HCT116 (cell line): Measurements from ENCODE around the gene RAB4B. TPM values are rescaled to one million over a fixed set of nuclear protein-coding genes. Genes with fewer than 3 reads are reported as not detected.
"Not testable (repeated sequence)": the region's sequence is repeated elsewhere in the genome, so short reads cannot be mapped to it uniquely, and the experiment has no call there.

ENCODE experiments used
- ATAC-seq: fragments of 200-7000 bp; cut with Tn5 transposase; 2 replicates; pipeline ENCODE4 v1.9.1; 2020; ENCODE audit warnings: mild to moderate bottlenecking, moderate library complexity
- BruUV-seq: library from RNA; stranded (reverse); fragments of 400-500 nt; replicated peaks from 2 replicates; lab custom pipeline; 2021; lab: Mats Ljungman, UMichigan
- CTCF ChIA-PET: fragments of 300-600 bp; sonication (Branson Sonifier 250); formaldehyde crosslinking; loops from one replicate; lab custom pipeline; 2021; ENCODE audit warnings: antibody characterized with exemption; lab: Charles Lee
- POLR2A ChIA-PET: fragments of 300-600, 350-600 bp; sonication (Branson Sonifier 250); formaldehyde crosslinking; loops from one replicate; lab custom pipeline; 2021; ENCODE audit warnings: antibody characterized with exemption; lab: Charles Lee
- RAD21 ChIA-PET, 2 experiments: fragments of 300-600 bp; sonication (Branson Sonifier 250); formaldehyde crosslinking; loops; one replicate each; lab custom pipeline; 2023; ENCODE audit warnings: low total read pairs in 2 of 2; ENCODE audit not compliant: uncharacterized antibody in 2 of 2, unreplicated experiment in 2 of 2, low non-redundant PET in 1 of 2; lab: Charles Lee
- DNase-seq: peaks from one replicate; pipeline ENCODE4 v3.0.0-alpha.2; 2010; ENCODE audit warnings: low read depth, low spot score
- H2AFZ ChIP-seq: fragments of 200-600 bp; shearing (Covaris generic), sonication (generic); 2 replicates; pipeline ENCODE4 v1.6.1; 2017; ENCODE audit warnings: low read depth, mixed run types, mixed read lengths, antibody characterized with exemption, low read length; ENCODE audit not compliant: poor library complexity, severe bottlenecking
- H3K27ac ChIP-seq: 2 replicates; pipeline ENCODE4 v1.5.1; 2012; ENCODE audit warnings: low read depth, low read length
- H3K27me3 ChIP-seq: fragments of 200-600 bp; sonication (generic); 2 replicates; pipeline ENCODE4 v1.6.1; 2016; ENCODE audit warnings: mixed run types, low read length, mixed read lengths; ENCODE audit not compliant: insufficient read depth
- H3K36me3 ChIP-seq, 2 experiments: fragments of 200-500 bp in 1 of 2; fragments of 200-600 bp in 1 of 2; sonication (Bioruptor generic) in 1 of 2; sonication (generic) in 1 of 2; 2 replicates each; pipeline versions ENCODE4 v1.5.1 to v1.6.1; 2014 to 2016; ENCODE audit warnings: low read length in 2 of 2, inconsistent platforms in 1 of 2, mixed read lengths in 1 of 2, mixed run types in 1 of 2; ENCODE audit not compliant: insufficient read depth in 2 of 2, control insufficient read depth in 1 of 2
- H3K4me1 ChIP-seq, 2 experiments: fragments of 200-600 bp in 1 of 2; sonication (generic) in 1 of 2; 2 replicates each; pipeline versions ENCODE4 v1.5.1 to v1.6.1; 2012 to 2017; ENCODE audit warnings: low read length in 2 of 2, inconsistent platforms in 1 of 2, mild to moderate bottlenecking in 1 of 2, mixed read lengths in 1 of 2, mixed run types in 1 of 2, moderate library complexity in 1 of 2; ENCODE audit not compliant: insufficient read depth in 2 of 2, control insufficient read depth in 1 of 2
- H3K4me2 ChIP-seq: fragments of 200-600 bp; sonication (generic); 2 replicates; pipeline ENCODE4 v1.6.1; 2017; ENCODE audit warnings: mixed run types, low read length, mixed read lengths
- H3K4me3 ChIP-seq, 2 experiments: fragments of 200-600 bp in 1 of 2; sonication (generic) in 1 of 2; replicated peaks in 1 of 2; 2 replicates each; pipeline ENCODE4 v1.5.1; 2011 to 2016; ENCODE audit warnings: low read length in 2 of 2, control low read depth in 1 of 2, low read depth in 1 of 2, mild to moderate bottlenecking in 1 of 2, mixed read lengths in 1 of 2, mixed run types in 1 of 2
- H3K79me2 ChIP-seq: fragments of 200-600 bp; sonication (generic); 2 replicates; pipeline ENCODE4 v1.6.1; 2017; ENCODE audit warnings: mild to moderate bottlenecking, mixed run types, low read length, moderate library complexity, mixed read lengths; ENCODE audit not compliant: insufficient read depth
- H3K9ac ChIP-seq: fragments of 200-600 bp; sonication (generic); 2 replicates; pipeline ENCODE4 v1.6.1; 2016; ENCODE audit warnings: low read length, mixed read lengths
- H3K9me2 ChIP-seq: fragments of 200-600 bp; sonication (generic), shearing (Covaris generic); 2 replicates; pipeline ENCODE4 v1.6.1; 2017; ENCODE audit warnings: mixed run types, mild to moderate bottlenecking, moderate library complexity; ENCODE audit not compliant: insufficient read depth
- H3K9me3 ChIP-seq, 2 experiments: fragments of 200-500 bp in 1 of 2; fragments of 200-600 bp in 1 of 2; sonication (Bioruptor generic) in 1 of 2; sonication (generic) in 1 of 2; 2 replicates each; pipeline ENCODE4 v1.6.1; 2014 to 2017; ENCODE audit warnings: low read length in 2 of 2, mixed read lengths in 2 of 2, inconsistent platforms in 1 of 2, low read depth in 1 of 2, mild to moderate bottlenecking in 1 of 2, mixed run types in 1 of 2, moderate library complexity in 1 of 2; ENCODE audit not compliant: control insufficient read depth in 1 of 2, insufficient read depth in 1 of 2
- H4K20me1 ChIP-seq: fragments of 200-600 bp; sonication (generic), shearing (Covaris generic); 2 replicates; pipeline ENCODE4 v1.6.1; 2017; ENCODE audit warnings: mixed run types, mild to moderate bottlenecking, moderate library complexity; ENCODE audit not compliant: insufficient read depth
- ELF1 ChIP-seq: IDR thresholded peaks from 2 replicates; pipeline ENCODE4 v1.6.1; 2012; ENCODE audit warnings: low read depth, borderline replicate concordance
- RAD21 ChIP-seq: IDR thresholded peaks from 2 replicates; pipeline ENCODE4 v1.6.1; 2012; ENCODE audit warnings: low read depth, mild to moderate bottlenecking
- YY1 ChIP-seq: IDR thresholded peaks from 2 replicates; pipeline ENCODE4 v1.6.1; 2011; ENCODE audit warnings: low read length, low read depth, moderate library complexity, mild to moderate bottlenecking; ENCODE audit not compliant: insufficient replicate concordance; ENCODE audit errors: extremely low read depth
- intact Hi-C: fragments of 100-400 bp; cut with micrococcal nuclease; formaldehyde crosslinking; loops from 2 replicates; pipeline ENCODE4 v1.10.0; 2022
- total RNA-seq: library from RNA; stranded (reverse); gene quantifications from one replicate; pipeline ENCODE4 v1.2.1, GENCODE V29; 2021; ENCODE audit not compliant: unreplicated experiment
- TF ChIP-seq, protein P1 (sequence below): IDR thresholded peaks from 2 replicates; pipeline ENCODE4 v1.6.1; 2012
- TF ChIP-seq, protein P2 (sequence below): IDR thresholded peaks from 2 replicates; pipeline ENCODE4 v1.6.1; 2012; ENCODE audit warnings: low read depth
- TF ChIP-seq, protein P3 (sequence below), 3 experiments: fragments of 200-600 bp in 1 of 3; sonication (generic) in 1 of 3; IDR thresholded peaks in 2 of 3; conservative IDR thresholded peaks in 1 of 3; 2 replicates each; pipeline ENCODE4 v1.5.1; 2012 to 2017; ENCODE audit warnings: low read depth in 2 of 3, low read length in 2 of 3, antibody characterized with exemption in 1 of 3, borderline replicate concordance in 1 of 3, control low read depth in 1 of 3, mild to moderate bottlenecking in 1 of 3, mixed read lengths in 1 of 3, mixed run types in 1 of 3, moderate library complexity in 1 of 3; ENCODE audit not compliant: insufficient read depth in 1 of 3

The RAB4B gene
- total RNA-seq, 1 experiment from 2014 or later, result 18.7 TPM

DNA sequence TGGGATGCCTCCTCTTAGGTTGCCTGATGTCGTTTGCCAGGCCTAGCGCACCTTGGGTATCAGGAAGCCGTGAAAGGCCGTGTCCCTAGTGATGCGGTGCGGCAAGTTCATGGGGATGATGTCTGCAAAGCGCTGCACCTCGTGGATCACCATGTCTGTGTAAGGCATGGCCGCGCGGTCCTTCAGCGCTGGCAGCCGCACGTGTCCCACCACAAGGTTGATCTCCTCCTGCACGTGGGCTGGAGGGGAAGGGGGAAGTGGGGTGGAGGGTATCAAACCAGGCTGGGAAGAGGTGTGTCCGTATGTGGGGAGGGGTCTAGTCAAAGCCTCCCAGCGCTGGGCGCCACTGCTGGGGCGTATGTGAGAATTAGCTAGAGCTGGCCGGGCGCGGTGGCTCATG, 44.1 kb downstream of the RAB4B start (continued):
- TF ChIP-seq, protein P1, sequence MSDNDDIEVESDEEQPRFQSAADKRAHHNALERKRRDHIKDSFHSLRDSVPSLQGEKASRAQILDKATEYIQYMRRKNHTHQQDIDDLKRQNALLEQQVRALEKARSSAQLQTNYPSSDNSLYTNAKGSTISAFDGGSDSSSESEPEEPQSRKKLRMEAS, result no peak
- TF ChIP-seq, protein P2, sequence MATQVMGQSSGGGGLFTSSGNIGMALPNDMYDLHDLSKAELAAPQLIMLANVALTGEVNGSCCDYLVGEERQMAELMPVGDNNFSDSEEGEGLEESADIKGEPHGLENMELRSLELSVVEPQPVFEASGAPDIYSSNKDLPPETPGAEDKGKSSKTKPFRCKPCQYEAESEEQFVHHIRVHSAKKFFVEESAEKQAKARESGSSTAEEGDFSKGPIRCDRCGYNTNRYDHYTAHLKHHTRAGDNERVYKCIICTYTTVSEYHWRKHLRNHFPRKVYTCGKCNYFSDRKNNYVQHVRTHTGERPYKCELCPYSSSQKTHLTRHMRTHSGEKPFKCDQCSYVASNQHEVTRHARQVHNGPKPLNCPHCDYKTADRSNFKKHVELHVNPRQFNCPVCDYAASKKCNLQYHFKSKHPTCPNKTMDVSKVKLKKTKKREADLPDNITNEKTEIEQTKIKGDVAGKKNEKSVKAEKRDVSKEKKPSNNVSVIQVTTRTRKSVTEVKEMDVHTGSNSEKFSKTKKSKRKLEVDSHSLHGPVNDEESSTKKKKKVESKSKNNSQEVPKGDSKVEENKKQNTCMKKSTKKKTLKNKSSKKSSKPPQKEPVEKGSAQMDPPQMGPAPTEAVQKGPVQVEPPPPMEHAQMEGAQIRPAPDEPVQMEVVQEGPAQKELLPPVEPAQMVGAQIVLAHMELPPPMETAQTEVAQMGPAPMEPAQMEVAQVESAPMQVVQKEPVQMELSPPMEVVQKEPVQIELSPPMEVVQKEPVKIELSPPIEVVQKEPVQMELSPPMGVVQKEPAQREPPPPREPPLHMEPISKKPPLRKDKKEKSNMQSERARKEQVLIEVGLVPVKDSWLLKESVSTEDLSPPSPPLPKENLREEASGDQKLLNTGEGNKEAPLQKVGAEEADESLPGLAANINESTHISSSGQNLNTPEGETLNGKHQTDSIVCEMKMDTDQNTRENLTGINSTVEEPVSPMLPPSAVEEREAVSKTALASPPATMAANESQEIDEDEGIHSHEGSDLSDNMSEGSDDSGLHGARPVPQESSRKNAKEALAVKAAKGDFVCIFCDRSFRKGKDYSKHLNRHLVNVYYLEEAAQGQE, result no peak
- TF ChIP-seq, protein P3, sequence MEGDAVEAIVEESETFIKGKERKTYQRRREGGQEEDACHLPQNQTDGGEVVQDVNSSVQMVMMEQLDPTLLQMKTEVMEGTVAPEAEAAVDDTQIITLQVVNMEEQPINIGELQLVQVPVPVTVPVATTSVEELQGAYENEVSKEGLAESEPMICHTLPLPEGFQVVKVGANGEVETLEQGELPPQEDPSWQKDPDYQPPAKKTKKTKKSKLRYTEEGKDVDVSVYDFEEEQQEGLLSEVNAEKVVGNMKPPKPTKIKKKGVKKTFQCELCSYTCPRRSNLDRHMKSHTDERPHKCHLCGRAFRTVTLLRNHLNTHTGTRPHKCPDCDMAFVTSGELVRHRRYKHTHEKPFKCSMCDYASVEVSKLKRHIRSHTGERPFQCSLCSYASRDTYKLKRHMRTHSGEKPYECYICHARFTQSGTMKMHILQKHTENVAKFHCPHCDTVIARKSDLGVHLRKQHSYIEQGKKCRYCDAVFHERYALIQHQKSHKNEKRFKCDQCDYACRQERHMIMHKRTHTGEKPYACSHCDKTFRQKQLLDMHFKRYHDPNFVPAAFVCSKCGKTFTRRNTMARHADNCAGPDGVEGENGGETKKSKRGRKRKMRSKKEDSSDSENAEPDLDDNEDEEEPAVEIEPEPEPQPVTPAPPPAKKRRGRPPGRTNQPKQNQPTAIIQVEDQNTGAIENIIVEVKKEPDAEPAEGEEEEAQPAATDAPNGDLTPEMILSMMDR (IDR thresholded peaks at IDR 0.05 in 2 of 3, conservative IDR thresholded peaks at IDR 0.05 in 1 of 3; ENCODE audit: borderline replicate concordance in 1 of 3, insufficient read depth in 1 of 3, low read depth in 2 of 3, low read length in 2 of 3), result no peak
- TF ChIP-seq RAD21 (no peak), ELF1 (no peak), YY1 (no peak)

DNA sequence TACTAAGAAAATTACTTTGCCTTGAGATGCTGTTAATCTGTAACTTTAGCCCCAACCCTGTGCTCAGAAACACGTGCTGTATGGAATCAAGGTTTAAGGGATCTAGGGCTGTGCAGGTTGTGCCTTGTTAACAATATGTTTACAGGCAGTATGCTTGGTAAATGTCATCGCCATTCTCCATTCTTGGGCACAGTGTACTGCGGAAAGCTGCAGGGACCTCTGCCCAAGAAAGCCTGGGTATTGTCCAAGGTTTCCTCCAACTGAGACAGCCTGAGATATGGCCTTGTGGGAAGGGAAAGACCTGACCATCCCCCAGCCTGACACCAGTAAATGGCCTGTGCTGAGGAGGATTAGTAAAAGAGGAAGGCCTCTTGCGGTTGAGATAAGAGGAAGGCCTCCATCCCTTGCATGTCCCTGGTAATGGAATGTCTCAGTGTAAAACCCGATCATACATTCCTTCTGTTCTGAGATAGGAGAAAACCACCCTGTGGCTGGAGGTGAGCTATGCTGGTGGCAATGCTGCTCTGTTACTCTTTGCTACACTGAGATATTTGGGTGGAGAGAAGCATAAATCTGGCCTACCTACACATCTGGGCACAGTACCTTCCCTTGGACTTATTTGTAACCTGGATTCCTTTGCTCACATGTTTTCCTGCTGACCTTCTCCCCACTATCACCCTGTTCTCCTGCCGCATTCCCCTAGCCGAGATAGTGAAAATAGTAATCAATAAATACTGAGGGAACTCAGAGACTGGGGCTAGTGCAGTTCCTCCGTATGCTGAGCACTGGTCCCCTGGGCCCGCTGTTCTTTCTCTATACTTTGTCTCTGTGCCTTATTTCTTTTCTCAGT, 44.9 kb downstream of the RAB4B start:
- ATAC-seq, H3K4me3 ChIP-seq, BruUV-seq, H3K27me3 ChIP-seq, RAD21 ChIA-PET, H3K36me3 ChIP-seq, H3K27ac ChIP-seq, intact Hi-C loops, H4K20me1 ChIP-seq, H3K9me3 ChIP-seq, DNase-seq, H3K9ac ChIP-seq, POLR2A ChIA-PET, H3K79me2 ChIP-seq, H2AFZ ChIP-seq, H3K4me2 ChIP-seq, H3K9me2 ChIP-seq: not testable (repeated sequence)
- CTCF ChIA-PET, result interaction anchor here (1.4 kb wide), 1 partner anchor 321 kb away, joined by 4 read pairs; no protein-coding TSS in a partner anchor
- peaks cover 10 to 23% of the 10 kb centered on the region in 2 experiments; a peak in 3 of 4 replicates for H3K4me1 ChIP-seq

DNA sequence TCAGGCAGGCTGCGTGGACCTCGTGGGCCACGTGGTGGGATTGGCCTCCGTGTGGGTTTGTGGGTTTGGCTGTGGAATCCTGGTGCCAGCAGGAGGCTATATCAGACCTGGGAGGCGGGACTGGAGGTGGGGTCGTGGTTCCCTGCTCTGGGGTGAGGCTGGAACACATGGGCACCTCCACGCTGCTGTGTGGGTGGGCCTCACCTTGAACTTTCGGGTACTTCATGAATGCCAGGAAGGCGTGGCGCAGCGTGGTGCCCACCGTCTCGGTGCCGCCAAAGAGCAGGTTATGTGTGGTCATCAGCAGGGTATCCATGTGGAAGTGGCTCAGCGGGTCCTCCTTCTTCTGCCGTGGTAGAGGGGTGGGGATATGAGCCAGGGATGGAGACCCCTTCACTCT, 46.9 kb downstream of the RAB4B start:
- POLR2A ChIA-PET, H3K4me2 ChIP-seq, H3K79me2 ChIP-seq, H2AFZ ChIP-seq, H3K27me3 ChIP-seq, H3K4me1 ChIP-seq, H3K27ac ChIP-seq, DNase-seq, BruUV-seq, RAD21 ChIA-PET, intact Hi-C loops, H3K9me2 ChIP-seq, H3K36me3 ChIP-seq, CTCF ChIA-PET, H3K9ac ChIP-seq, H3K4me3 ChIP-seq, H4K20me1 ChIP-seq, H3K9me3 ChIP-seq, ATAC-seq: not testable (repeated sequence)
